Measurements from ENCODE around the gene CMTM4. TPM values are rescaled to one million over a fixed set of nuclear protein-coding genes. Genes with fewer than 3 reads are reported as not detected.

CMTM4 gene
- total and polyA plus RNA-seq, 2 experiments from 2014 or later, result 14.1 to 77.0 TPM

- TF ChIP-seq ZNF462 (CRISPR knock-in tag; IDR thresholded peaks at IDR 0.05), result no peak
- TF ChIP-seq STAT1 (IDR thresholded peaks at IDR 0.05; ENCODE audit: unreplicated experiment), result no peak
- no peak for TF ChIP-seq ZNF331 (CRISPR knock-in tag; IDR thresholded peaks at IDR 0.05; ENCODE audit: low read depth)
- TF ChIP-seq, protein P1, sequence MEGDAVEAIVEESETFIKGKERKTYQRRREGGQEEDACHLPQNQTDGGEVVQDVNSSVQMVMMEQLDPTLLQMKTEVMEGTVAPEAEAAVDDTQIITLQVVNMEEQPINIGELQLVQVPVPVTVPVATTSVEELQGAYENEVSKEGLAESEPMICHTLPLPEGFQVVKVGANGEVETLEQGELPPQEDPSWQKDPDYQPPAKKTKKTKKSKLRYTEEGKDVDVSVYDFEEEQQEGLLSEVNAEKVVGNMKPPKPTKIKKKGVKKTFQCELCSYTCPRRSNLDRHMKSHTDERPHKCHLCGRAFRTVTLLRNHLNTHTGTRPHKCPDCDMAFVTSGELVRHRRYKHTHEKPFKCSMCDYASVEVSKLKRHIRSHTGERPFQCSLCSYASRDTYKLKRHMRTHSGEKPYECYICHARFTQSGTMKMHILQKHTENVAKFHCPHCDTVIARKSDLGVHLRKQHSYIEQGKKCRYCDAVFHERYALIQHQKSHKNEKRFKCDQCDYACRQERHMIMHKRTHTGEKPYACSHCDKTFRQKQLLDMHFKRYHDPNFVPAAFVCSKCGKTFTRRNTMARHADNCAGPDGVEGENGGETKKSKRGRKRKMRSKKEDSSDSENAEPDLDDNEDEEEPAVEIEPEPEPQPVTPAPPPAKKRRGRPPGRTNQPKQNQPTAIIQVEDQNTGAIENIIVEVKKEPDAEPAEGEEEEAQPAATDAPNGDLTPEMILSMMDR (conservative IDR thresholded peaks at IDR 0.05; ENCODE audit: low read depth in 2 of 2), result no peak
- no peak for TF ChIP-seq NANOG (IDR thresholded peaks at IDR 0.05; ENCODE audit: borderline replicate concordance)
- TF ChIP-seq, protein P2, sequence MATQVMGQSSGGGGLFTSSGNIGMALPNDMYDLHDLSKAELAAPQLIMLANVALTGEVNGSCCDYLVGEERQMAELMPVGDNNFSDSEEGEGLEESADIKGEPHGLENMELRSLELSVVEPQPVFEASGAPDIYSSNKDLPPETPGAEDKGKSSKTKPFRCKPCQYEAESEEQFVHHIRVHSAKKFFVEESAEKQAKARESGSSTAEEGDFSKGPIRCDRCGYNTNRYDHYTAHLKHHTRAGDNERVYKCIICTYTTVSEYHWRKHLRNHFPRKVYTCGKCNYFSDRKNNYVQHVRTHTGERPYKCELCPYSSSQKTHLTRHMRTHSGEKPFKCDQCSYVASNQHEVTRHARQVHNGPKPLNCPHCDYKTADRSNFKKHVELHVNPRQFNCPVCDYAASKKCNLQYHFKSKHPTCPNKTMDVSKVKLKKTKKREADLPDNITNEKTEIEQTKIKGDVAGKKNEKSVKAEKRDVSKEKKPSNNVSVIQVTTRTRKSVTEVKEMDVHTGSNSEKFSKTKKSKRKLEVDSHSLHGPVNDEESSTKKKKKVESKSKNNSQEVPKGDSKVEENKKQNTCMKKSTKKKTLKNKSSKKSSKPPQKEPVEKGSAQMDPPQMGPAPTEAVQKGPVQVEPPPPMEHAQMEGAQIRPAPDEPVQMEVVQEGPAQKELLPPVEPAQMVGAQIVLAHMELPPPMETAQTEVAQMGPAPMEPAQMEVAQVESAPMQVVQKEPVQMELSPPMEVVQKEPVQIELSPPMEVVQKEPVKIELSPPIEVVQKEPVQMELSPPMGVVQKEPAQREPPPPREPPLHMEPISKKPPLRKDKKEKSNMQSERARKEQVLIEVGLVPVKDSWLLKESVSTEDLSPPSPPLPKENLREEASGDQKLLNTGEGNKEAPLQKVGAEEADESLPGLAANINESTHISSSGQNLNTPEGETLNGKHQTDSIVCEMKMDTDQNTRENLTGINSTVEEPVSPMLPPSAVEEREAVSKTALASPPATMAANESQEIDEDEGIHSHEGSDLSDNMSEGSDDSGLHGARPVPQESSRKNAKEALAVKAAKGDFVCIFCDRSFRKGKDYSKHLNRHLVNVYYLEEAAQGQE (IDR thresholded peaks at IDR 0.05; ENCODE audit: unreplicated experiment), result no peak
- no peak for TF ChIP-seq ZNF114 (CRISPR knock-in tag; IDR thresholded peaks at IDR 0.05)
- TF ChIP-seq EZH2phosphoT487 (IDR thresholded peaks at IDR 0.05; ENCODE audit: unreplicated experiment), result no peak
These were observed 24.2 kb upstream of the CMTM4 start (continued) for GRCh38 chr16:66720766-66721165.

Data from GM23338 (cell line).